Vagina (tissue), 2 donors: Measurements from ENCODE around the gene TRAPPC5. TPM values are rescaled to one million over a fixed set of nuclear protein-coding genes. Genes with fewer than 3 reads are reported as not detected.

ENCODE experiments used
- DNase-seq, 2 donors: peaks; one replicate each; pipeline ENCODE4 v3.0.0-alpha.2; 2017; ENCODE audit errors: extremely low spot score in 2 of 2
- H3K27ac ChIP-seq: fragments of 200-600 bp; sonication (generic); one replicate; pipeline ENCODE4 v1.5.1; 2019
- H3K27me3 ChIP-seq: fragments of 200-600 bp; sonication (generic); one replicate; pipeline ENCODE4 v1.5.1; 2019
- H3K36me3 ChIP-seq, 2 donors: fragments of 200-600 bp; sonication (generic); one replicate each; pipeline ENCODE4 v1.5.1; 2017 to 2019
- H3K4me1 ChIP-seq: fragments of 200-600 bp; sonication (generic); one replicate; pipeline ENCODE4 v1.5.1; 2019
- H3K4me3 ChIP-seq, 2 donors: fragments of 200-600 bp; sonication (generic); 1 replicate in 1 of 2; 2 replicates in 1 of 2; pipeline ENCODE4 v1.5.1; 2016 to 2019
- H3K9me3 ChIP-seq: fragments of 200-600 bp; sonication (generic); one replicate; pipeline ENCODE4 v1.5.1; 2019
- POLR2A ChIP-seq, 2 donors: fragments of 450-650 bp; IDR thresholded peaks; one replicate each; pipeline ENCODE4 v1.6.1; 2017; ENCODE audit warnings: antibody characterized with exemption in 2 of 2, mild to moderate bottlenecking in 2 of 2, moderate library complexity in 2 of 2
- POLR2AphosphoS5 ChIP-seq, 2 donors: sonication (generic); formaldehyde crosslinking; IDR thresholded peaks; one replicate each; pipeline ENCODE4 v1.9.0; 2017; ENCODE audit warnings: antibody characterized with exemption in 2 of 2, mild to moderate bottlenecking in 2 of 2, low read depth in 1 of 2; ENCODE audit not compliant: insufficient read depth in 1 of 2
- intact Hi-C: fragments of 100-400 bp; cut with DNase I; formaldehyde crosslinking; loops from one replicate; pipeline ENCODE4 v1.15.1; 2023
- total RNA-seq: library from RNA; depleted of rRNA; stranded (reverse); fragments of >200 nt; gene quantifications from one replicate; pipeline ENCODE4 v1.2.3, GENCODE V29; 2016
- TF ChIP-seq, protein P1 (sequence below), 3 experiments: fragments of 450-650 bp in 2 of 3; fragments of 200-600 bp in 1 of 3; sonication (generic) in 1 of 3; IDR thresholded peaks; one replicate each; pipeline ENCODE4 v1.5.1; 2017 to 2019; ENCODE audit warnings: antibody characterized with exemption in 3 of 3, mild to moderate bottlenecking in 2 of 3, moderate library complexity in 2 of 3

The TRAPPC5 gene
- total RNA-seq, 1 donor from 2014 or later, result 87.2 TPM

DNA sequence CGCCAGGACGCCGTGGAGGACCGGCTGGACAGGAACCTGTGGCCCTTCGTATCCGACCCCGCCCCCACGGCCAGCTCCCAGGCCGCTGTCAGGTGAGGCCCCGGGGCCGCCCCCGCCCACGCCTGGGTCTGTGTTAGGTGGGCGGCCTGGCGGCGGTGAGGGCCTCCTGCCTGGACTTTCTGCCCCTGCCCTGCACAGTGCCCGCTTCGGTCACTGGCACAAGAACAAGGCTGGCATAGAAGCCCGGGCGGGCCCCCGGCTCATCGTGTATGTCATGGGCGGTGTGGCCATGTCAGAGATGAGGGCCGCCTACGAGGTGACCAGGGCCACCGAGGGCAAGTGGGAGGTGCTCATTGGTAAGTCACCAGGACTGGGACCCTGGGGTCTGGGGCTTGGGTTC lies 33.5 kb upstream of the TRAPPC5 start:
- no peak for DNase-seq
- peaks cover under 1% of the 10 kb centered on the region for H3K4me1 ChIP-seq
- H3K36me3 ChIP-seq, result no peaks in the 10 kb centered on the region
- H3K4me3 ChIP-seq, result no peak overlapping the region
- no peak overlapping the region for H3K27ac ChIP-seq
- no peaks in the 10 kb centered on the region for H3K9me3 ChIP-seq
- intact Hi-C loops, result no loop called here
- H3K27me3 ChIP-seq, result no peaks in the 10 kb centered on the region
- TF ChIP-seq POLR2AphosphoS5 (IDR thresholded peaks at IDR 0.05; ENCODE audit: insufficient read depth in 1 of 2, low read depth in 1 of 2) (no peak), POLR2A (IDR thresholded peaks at IDR 0.05) (no peak)

DNA sequence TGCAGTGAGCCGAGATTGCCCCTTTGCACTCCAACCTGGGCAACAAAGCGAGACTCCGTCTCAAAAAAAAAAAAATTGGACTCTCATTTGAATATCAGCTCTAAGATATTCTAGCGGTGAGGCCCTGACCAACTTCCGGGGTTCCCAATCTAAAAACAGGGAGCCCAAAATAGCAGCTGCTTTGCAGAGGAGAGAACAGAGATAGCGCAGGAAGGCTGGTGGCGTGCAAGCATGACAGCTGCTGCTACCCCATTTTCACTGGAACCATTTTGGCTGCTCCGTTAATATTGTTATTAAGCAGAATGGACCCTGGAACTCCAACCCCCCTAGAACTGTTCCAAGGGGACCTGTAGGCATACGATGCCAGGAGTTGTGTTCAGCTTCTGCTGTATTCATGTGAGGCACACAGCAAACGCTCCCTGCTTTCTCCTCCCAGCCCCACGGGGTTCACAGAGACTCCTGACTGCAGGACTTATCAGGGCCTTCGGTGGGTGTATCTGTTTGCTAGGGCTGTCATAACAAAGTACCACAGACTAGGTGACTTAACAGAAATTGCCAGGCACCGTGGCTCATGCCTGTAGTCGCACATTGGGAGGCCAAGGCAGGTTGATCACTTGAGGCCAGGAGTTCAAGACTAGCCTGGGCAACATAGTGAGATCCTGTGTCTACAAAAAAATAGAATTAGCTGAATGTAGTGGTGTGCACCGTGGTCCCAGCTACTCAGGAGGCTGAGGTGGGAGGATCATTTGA lies 32.2 kb upstream of the TRAPPC5 start:
- Histone ChIP-seq H3K27ac (no peak overlapping the region), H3K36me3 (no peaks in the 10 kb centered on the region), H3K4me1 (peaks cover 4% of the 10 kb centered on the region), H3K27me3 (no peaks in the 10 kb centered on the region), H3K9me3 (no peaks in the 10 kb centered on the region), H3K4me3 (no peak overlapping the region)
- DNase-seq, result no peak
- TF ChIP-seq POLR2AphosphoS5 (IDR thresholded peaks at IDR 0.05; ENCODE audit: insufficient read depth in 1 of 2, low read depth in 1 of 2), result no peak
- TF ChIP-seq, protein P1, sequence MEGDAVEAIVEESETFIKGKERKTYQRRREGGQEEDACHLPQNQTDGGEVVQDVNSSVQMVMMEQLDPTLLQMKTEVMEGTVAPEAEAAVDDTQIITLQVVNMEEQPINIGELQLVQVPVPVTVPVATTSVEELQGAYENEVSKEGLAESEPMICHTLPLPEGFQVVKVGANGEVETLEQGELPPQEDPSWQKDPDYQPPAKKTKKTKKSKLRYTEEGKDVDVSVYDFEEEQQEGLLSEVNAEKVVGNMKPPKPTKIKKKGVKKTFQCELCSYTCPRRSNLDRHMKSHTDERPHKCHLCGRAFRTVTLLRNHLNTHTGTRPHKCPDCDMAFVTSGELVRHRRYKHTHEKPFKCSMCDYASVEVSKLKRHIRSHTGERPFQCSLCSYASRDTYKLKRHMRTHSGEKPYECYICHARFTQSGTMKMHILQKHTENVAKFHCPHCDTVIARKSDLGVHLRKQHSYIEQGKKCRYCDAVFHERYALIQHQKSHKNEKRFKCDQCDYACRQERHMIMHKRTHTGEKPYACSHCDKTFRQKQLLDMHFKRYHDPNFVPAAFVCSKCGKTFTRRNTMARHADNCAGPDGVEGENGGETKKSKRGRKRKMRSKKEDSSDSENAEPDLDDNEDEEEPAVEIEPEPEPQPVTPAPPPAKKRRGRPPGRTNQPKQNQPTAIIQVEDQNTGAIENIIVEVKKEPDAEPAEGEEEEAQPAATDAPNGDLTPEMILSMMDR (IDR thresholded peaks at IDR 0.05), result no peak
- no peak for TF ChIP-seq POLR2A (IDR thresholded peaks at IDR 0.05)
- intact Hi-C loops, result no loop called here

DNA sequence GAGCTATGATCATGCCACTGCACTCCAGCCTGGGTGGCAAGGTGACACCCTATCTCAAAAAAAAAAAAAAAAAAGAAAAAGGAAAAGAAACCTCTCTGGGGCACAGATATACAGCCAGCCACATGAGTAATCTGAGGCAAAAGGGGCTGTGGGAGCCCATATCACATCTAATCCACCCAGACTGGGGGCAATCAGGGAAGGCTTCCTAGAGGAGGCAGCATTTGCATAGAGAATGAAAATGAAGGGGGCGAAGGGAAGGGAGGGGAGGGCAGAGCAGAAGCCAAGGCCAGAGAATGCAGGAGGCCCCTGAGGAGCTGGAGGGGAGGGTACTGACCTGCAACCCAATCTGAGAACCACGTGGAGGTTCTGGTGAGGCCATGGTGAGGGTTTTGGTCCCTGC lies 30.5 kb upstream of the TRAPPC5 start:
- intact Hi-C loops, result no loop called here
- no peaks in the 10 kb centered on the region for H3K9me3 ChIP-seq
- H3K36me3 ChIP-seq, result no peaks in the 10 kb centered on the region
- H3K4me1 ChIP-seq, result peaks cover 4% of the 10 kb centered on the region
- no peak overlapping the region for H3K27ac ChIP-seq
- no peak for TF ChIP-seq POLR2A (IDR thresholded peaks at IDR 0.05)
- TF ChIP-seq POLR2AphosphoS5 (IDR thresholded peaks at IDR 0.05; ENCODE audit: insufficient read depth in 1 of 2, low read depth in 1 of 2), result no peak
- TF ChIP-seq, protein P1 (IDR thresholded peaks at IDR 0.05), result no peak
- no peak for DNase-seq
- H3K27me3 ChIP-seq, result no peaks in the 10 kb centered on the region
- H3K4me3 ChIP-seq, result no peak overlapping the region

DNA sequence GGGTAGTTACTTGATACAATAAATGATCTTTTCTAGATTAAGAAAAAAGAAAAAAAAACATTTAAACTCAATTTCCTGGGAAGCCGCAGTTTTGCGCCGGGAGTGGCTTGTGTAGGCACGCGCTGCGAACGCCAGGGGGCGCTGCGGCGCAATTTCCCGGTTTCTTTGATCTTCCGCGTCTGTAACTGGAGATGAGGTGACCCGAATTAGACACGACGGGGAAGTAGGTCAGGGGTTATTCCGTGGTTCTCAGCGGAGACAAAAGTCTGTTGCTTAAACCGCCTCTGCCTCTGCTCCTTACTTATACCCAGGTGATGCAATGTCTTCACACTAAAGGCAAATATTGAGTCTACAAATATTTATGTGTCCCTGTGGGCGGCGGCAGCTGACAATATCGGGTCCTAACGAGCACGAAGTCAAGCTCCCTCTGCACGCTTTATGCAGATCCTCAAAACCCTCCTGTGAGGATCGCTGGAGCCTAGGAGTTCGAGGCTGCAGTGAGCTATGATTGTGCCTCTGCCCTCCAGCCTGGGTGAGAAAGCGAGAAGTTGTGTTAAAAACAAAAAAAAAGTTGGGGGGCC lies 28.5 kb upstream of the TRAPPC5 start:
- Histone ChIP-seq H3K4me3 (peak overlapping the region in 1 of 2 donors; percentile 41), H3K4me1 (peaks cover 4% of the 10 kb centered on the region), H3K9me3 (no peaks in the 10 kb centered on the region), H3K27me3 (no peaks in the 10 kb centered on the region), H3K27ac (peak overlapping the region; percentile 40), H3K36me3 (no peaks in the 10 kb centered on the region)
- TF ChIP-seq POLR2A (IDR thresholded peaks at IDR 0.05), result no peak
- TF ChIP-seq POLR2AphosphoS5 (IDR thresholded peaks at IDR 0.05; ENCODE audit: insufficient read depth in 1 of 2, low read depth in 1 of 2), result peak; percentile 34 to 51
- TF ChIP-seq, protein P1 (IDR thresholded peaks at IDR 0.05), result peak; percentile 81 to 96 (median 94)
- intact Hi-C loops, result no loop called here
- DNase-seq, result no peak

DNA sequence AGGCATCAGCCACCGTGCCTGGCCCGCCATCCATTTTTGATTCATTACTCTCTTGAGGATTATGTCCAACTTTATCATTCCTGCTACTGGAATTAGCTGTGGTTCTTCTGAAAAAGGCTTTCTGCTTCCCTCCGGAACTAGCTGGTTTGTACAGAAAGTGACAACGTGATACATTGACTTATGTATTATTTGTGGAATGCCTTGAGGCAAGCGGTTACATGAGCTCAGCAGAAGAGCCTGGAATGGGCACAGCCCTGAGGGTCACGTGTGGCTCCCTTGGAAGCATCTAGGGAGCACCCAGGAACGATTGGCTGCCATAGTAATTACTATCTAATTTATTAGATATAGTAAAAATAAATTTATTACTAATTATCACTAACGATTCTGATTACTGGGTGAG lies 26.2 kb upstream of the TRAPPC5 start:
- Histone ChIP-seq H3K36me3 (no peaks in the 10 kb centered on the region), H3K9me3 (no peaks in the 10 kb centered on the region), H3K4me1 (peaks cover 4% of the 10 kb centered on the region), H3K27ac (no peak overlapping the region), H3K4me3 (no peak overlapping the region), H3K27me3 (no peaks in the 10 kb centered on the region)
- no peak for DNase-seq
- TF ChIP-seq, protein P1 (IDR thresholded peaks at IDR 0.05), result no peak
- no peak for TF ChIP-seq POLR2A (IDR thresholded peaks at IDR 0.05)
- no peak for TF ChIP-seq POLR2AphosphoS5 (IDR thresholded peaks at IDR 0.05; ENCODE audit: insufficient read depth in 1 of 2, low read depth in 1 of 2)
- intact Hi-C loops, result no loop called here
